Thyroid gland (tissue), 4 donors: ENCODE measurements around the gene HK1.

Experiments
- CTCF ChIP-seq, 6 experiments: fragments of 200-600 bp in 3 of 6; fragments of 450-650 bp in 3 of 6; sonication (generic) in 3 of 6; IDR thresholded peaks; one replicate each; pipeline ENCODE4 v1.5.1; 2016 to 2019; ENCODE audit warnings: antibody characterized with exemption in 6 of 6, mild to moderate bottlenecking in 2 of 6, inconsistent platforms in 1 of 6, moderate library complexity in 1 of 6
- POLR2A ChIP-seq, 2 donors: fragments of 450-650 bp; IDR thresholded peaks; one replicate each; pipeline ENCODE4 v1.6.1; 2017; ENCODE audit warnings: antibody characterized with exemption in 2 of 2, mild to moderate bottlenecking in 2 of 2, moderate library complexity in 1 of 2

- TF ChIP-seq POLR2A (IDR thresholded peaks at IDR 0.05) (no peak), CTCF (IDR thresholded peaks at IDR 0.05) (no peak)
These were observed 46.0 kb upstream of the HK1 start for GRCh38 chr10:69232252-69232651.
